WTC11 (cell line): Measurements from ENCODE around the gene HDAC7.

ENCODE experiments used
- FOXP1 ChIP-seq: sonication (generic); formaldehyde crosslinking; IDR thresholded peaks from 2 replicates; pipeline ENCODE4 v1.8.0; 2022; ENCODE audit warnings: missing genetic modification reagents, mild to moderate bottlenecking, moderate library complexity, borderline replicate concordance
- IRF1 ChIP-seq: sonication (generic); formaldehyde crosslinking; IDR thresholded peaks from 2 replicates; pipeline ENCODE4 v1.8.0; 2023; ENCODE audit warnings: missing genetic modification reagents
- NFYB ChIP-seq: sonication (generic); formaldehyde crosslinking; conservative IDR thresholded peaks from 2 replicates; pipeline ENCODE4 v1.8.0; 2022; ENCODE audit warnings: low read depth, missing genetic modification reagents
- PRDM15 ChIP-seq: sonication (generic); formaldehyde crosslinking; IDR thresholded peaks from 2 replicates; pipeline ENCODE4 v1.8.0; 2022; ENCODE audit warnings: missing genetic modification reagents
- USF1 ChIP-seq: sonication (generic); formaldehyde crosslinking; IDR thresholded peaks from 2 replicates; pipeline ENCODE4 v1.8.0; 2022; ENCODE audit warnings: mild to moderate bottlenecking, missing genetic modification reagents
- ZNF263 ChIP-seq: sonication (generic); formaldehyde crosslinking; IDR thresholded peaks from 2 replicates; pipeline ENCODE4 v1.8.1; 2022; ENCODE audit warnings: low read depth, mild to moderate bottlenecking, moderate library complexity, missing genetic modification reagents
- TF ChIP-seq, protein P1 (sequence below): fragments of 200-600 bp; IDR thresholded peaks from 2 replicates; pipeline ENCODE4 v1.8.0; 2022; ENCODE audit warnings: antibody characterized with exemption
- TF ChIP-seq, protein P2 (sequence below): sonication (generic); formaldehyde crosslinking; IDR thresholded peaks from 2 replicates; pipeline ENCODE4 v1.8.0; 2022; ENCODE audit warnings: mild to moderate bottlenecking, missing genetic modification reagents

- TF ChIP-seq FOXP1 (CRISPR knock-in tag) = no peak
- TF ChIP-seq, protein P1, sequence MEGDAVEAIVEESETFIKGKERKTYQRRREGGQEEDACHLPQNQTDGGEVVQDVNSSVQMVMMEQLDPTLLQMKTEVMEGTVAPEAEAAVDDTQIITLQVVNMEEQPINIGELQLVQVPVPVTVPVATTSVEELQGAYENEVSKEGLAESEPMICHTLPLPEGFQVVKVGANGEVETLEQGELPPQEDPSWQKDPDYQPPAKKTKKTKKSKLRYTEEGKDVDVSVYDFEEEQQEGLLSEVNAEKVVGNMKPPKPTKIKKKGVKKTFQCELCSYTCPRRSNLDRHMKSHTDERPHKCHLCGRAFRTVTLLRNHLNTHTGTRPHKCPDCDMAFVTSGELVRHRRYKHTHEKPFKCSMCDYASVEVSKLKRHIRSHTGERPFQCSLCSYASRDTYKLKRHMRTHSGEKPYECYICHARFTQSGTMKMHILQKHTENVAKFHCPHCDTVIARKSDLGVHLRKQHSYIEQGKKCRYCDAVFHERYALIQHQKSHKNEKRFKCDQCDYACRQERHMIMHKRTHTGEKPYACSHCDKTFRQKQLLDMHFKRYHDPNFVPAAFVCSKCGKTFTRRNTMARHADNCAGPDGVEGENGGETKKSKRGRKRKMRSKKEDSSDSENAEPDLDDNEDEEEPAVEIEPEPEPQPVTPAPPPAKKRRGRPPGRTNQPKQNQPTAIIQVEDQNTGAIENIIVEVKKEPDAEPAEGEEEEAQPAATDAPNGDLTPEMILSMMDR = no peak
- no peak for TF ChIP-seq USF1 (CRISPR knock-in tag)
- TF ChIP-seq PRDM15 (CRISPR knock-in tag) = no peak
- TF ChIP-seq IRF1 (CRISPR knock-in tag) = no peak
- TF ChIP-seq NFYB (CRISPR knock-in tag) = no peak
- TF ChIP-seq, protein P2, sequence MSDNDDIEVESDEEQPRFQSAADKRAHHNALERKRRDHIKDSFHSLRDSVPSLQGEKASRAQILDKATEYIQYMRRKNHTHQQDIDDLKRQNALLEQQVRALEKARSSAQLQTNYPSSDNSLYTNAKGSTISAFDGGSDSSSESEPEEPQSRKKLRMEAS = no peak
- TF ChIP-seq ZNF263 (CRISPR knock-in tag) = no peak
Observed at GRCh38 chr12:47750229-47750798, 69.4 kb downstream of the HDAC7 start.
